Epithelial cell of esophagus (primary cell): Measurements from ENCODE around the gene M6PR.

Experiments used
- DNase-seq: peaks from one replicate; pipeline ENCODE4 v3.0.0; 2010; ENCODE audit warnings: low read depth
- H3K4me3 ChIP-seq: 2 replicates; pipeline ENCODE4 v1.5.1; 2011; ENCODE audit warnings: mild to moderate bottlenecking, low read length, control low read depth
- TF ChIP-seq, protein P1 (sequence below): IDR thresholded peaks from 2 replicates; pipeline ENCODE4 v1.5.1; 2011; ENCODE audit warnings: low read depth, mild to moderate bottlenecking, low read length, control low read depth, inconsistent platforms; ENCODE audit not compliant: insufficient read depth; ENCODE audit errors: missing control alignments

The M6PR gene

DNA sequence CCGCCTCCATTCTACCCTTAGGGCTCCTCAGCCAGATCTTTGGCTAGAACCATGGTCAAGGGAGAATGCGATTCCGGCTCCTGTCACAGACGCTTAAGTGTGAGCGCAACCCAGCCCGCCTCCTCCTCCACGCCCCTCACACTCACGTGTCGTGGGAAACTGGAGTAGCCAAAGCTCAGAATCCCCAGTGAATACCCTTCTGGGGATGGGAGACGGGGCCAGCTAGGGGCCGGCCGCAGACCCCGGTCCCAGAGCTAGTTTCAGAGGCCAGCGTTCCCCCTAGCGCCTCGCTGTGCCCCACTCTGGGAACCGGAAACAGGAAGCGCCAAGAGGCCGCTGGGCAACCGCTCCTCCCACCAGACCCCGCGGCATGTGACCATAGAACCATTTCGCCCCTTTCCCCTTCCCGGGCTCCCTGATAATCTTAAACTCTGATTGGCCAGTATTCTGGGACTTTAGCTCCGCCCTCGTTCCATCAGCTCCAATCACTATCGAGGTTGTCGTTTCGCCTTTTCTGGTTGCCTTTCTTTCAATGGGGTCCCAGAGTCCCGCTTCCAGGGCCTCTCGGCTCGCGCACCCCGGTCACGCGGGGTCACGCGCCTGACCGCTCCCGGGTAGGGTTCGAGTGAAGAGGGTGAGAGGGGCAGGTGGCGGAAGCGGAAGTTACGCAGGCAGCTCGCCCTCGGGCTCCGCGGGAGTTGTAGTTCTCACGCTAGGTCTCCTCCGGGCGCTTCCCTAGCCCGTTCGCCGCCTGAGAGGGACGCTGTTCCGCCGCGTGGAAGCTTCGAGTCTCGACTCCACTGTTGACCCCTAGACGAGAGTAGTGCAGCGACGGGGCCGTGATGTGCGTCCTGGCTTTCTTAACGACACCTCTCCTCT is at the start of gene M6PR:
Gene M6PR, minus strand, starts transcription at position 304 of the 879 bp plus-strand sequence. CDS start 3,241 bp downstream, outside the sequence.
- TF ChIP-seq, protein P1, sequence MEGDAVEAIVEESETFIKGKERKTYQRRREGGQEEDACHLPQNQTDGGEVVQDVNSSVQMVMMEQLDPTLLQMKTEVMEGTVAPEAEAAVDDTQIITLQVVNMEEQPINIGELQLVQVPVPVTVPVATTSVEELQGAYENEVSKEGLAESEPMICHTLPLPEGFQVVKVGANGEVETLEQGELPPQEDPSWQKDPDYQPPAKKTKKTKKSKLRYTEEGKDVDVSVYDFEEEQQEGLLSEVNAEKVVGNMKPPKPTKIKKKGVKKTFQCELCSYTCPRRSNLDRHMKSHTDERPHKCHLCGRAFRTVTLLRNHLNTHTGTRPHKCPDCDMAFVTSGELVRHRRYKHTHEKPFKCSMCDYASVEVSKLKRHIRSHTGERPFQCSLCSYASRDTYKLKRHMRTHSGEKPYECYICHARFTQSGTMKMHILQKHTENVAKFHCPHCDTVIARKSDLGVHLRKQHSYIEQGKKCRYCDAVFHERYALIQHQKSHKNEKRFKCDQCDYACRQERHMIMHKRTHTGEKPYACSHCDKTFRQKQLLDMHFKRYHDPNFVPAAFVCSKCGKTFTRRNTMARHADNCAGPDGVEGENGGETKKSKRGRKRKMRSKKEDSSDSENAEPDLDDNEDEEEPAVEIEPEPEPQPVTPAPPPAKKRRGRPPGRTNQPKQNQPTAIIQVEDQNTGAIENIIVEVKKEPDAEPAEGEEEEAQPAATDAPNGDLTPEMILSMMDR, result peak; percentile 56
- peak within 1 kb of the TSS; percentile 94 for H3K4me3 ChIP-seq
- DNase-seq, result peak; percentile 94

DNA sequence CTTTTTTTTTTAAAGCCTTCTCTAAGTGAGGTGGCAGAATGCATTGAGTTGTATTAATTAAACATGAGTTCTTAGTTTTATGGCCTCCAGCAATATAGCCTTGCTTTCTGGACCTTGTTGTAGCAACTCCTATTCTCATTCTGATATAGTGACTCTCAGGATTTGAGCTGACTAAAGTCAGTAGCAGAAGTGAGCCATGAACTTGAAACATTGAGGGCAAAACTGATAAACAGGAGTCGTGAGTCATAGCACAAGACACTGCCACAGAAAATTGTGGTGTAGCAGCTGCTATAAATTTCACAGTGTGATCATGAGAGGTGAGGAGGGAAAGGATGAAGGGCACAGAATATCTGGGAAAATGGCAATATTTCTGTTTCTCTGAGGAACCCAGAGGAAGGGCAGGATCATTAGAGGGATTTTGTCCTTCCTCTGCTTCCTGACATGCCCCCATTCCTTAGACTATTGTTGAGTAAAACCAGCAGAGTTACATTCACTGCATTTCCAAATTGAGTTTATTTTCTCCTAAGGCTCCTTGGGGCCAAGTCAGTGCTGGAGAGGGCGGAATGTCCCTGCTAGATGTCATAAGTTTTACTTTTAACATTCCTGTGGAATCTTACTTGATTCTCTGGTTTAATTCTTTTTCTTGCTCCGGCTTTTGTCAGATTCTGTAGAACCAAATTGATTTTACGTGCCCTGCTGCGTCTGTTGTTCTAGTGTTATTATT is 47.4 kb upstream of the M6PR start:
- peak; percentile 52 for DNase-seq
- no peak overlapping the region for H3K4me3 ChIP-seq
- TF ChIP-seq, protein P1, result no peak

DNA sequence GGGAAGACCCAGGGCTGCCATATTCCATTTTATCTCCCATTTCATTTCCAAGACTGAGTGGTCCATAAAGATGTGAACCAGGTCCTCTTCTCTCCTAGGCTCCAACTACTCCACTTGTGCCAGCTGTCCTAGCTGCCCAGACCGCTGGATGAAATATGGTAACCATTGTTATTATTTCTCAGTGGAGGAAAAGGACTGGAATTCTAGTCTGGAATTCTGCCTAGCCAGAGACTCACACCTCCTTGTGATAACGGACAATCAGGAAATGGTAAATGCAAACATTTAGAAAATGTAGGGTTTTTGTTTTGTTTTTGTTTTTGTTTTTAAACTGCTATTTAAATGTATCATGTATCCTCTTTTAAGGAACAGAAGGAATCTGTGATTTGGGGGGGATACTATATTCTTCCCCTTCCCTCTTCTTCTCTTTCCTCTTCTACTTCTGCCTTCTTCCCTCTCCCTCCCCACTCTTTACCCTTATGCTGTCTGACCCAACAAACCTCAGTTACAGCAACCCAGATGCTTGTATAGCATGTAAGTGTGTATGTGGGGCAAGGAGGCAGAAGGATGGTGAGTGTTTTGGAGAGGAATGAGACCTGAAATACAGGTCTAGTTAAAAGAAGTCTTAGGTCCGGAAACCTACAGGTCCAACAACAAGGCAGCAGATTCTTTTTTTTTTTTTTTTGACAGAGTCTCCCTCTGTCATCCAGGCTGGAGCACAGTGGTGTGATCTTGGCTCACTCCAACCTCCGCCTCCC is 45.8 kb upstream of the M6PR start:
- TF ChIP-seq, protein P1, result no peak
- H3K4me3 ChIP-seq, result no peak overlapping the region

DNA sequence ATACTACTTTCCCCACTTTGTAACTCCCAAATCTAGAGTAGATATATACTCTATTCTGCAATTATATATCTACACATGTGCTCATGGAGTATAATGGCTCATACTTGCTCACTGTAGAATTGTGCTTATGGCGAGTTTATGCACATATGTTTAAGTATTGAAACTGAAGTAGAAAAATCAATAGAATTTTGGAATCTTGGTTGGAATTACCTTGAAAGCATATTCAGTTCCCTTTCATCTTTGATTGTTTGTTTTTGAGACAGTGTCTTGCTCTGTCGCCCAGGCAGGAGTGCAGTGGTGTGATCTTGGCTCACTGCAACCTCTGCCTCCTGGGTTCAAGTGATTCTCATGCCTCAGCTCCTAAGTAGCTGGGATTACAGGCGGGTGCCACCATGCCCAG is 44.4 kb upstream of the M6PR start:
- no peak for DNase-seq
- TF ChIP-seq, protein P1, result no peak
- H3K4me3 ChIP-seq, result no peak overlapping the region

More for the DNA sequence above, 45.8 kb upstream of the M6PR start:
- no peak for DNase-seq

DNA sequence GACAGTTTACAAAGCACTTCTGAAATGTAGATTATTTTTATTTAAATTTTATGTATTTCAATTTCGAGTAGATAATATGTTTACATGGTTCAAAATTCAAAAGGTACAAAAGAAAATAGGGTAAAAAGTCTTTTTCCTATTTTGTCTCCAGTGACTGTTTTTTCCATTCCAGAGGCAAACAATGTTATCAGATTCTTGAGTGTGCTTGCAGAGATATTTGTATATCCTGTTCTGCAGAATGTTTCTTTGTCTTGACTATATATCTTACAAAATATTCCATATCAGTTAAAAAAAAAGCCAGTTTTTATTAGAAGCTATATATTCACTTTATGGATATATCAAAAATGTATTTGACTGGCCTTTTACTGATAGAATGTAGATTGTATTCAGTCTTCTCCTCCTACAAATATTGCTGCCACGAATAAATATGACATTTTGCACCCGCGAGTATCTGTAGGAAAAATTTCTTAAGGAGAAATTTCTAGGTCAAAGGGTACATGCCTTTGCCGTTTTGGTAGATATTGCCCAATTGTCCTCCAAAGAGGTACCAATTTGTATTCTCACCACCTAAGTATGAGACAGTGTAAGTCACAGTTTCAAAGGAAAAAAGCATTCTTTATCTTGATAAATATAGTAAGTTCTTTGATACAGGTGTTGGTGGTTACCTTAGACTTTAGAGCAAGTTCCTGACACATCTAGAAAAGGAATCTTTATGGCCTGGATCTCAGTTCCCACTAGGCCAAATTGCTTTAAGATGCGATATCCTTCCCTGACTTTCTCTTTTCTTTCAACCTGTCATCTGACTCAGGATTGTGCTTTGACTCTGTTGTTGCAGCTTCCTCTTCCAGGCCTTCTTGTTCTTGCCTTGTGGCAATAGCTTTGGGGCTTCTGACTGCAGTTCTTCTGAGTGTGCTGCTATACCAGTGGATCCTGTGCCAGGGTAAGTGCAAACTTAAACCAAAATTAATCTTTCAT is 42.2 kb upstream of the M6PR start:
- TF ChIP-seq, protein P1, result no peak
- H3K4me3 ChIP-seq, result no peak overlapping the region
- DNase-seq, result no peak

DNA sequence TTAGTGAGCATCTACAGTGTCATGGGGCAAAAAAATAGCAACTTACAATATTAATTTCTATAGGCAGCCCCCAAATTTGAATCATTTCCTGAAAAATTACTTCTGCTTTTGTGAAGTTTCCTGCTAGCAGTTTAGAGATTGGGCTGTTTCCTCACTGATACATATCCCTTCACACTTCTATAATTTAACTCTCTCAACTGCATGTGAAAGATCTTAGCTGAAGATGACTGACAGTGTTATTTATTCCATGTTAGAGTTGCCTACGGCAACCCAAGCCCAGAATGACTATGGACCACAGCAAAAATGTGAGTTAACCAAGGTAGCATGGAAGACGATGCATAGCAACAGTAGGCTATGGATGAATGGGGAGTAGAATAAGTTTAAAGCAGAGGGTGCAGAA is 40.0 kb upstream of the M6PR start, which contains the start of gene KLRG1:
Gene KLRG1, plus strand, starts transcription at position 134 of the 400 bp plus-strand sequence. Its CDS starts 90 bp downstream, at position 224.
- TF ChIP-seq, protein P1, result no peak
- DNase-seq, result no peak
- no peak within 1 kb of the TSS for H3K4me3 ChIP-seq
